Right lobe of liver (tissue), 6 donors: ENCODE measurements around the gene AP4M1. TPM values are rescaled to one million over a fixed set of nuclear protein-coding genes. Genes with fewer than 3 reads are reported as not detected.
A peak's percentile ranks its signal among the peaks of the same experiment; 100 is the strongest.

Source experiments
- ATAC-seq, 4 donors: fragments of 200-7000 bp; cut with Tn5 transposase; one replicate each; pipeline ENCODE4 v1.9.1; 2020; ENCODE audit warnings: mild to moderate bottlenecking in 4 of 4, moderate library complexity in 4 of 4
- DNase-seq, 3 donors: peaks; one replicate each; pipeline ENCODE4 v3.0.0-alpha.2; 2020
- H3K27ac ChIP-seq, 3 donors: fragments of 200-600 bp; one replicate each; pipeline ENCODE4 v1.8.0; 2022
- H3K27me3 ChIP-seq, 2 donors: fragments of 200-600 bp; one replicate each; pipeline ENCODE4 v1.8.0; 2022
- H3K36me3 ChIP-seq, 4 donors: fragments of 200-600 bp; sonication (generic) in 1 of 4; one replicate each; pipeline versions ENCODE4 v1.5.1 to v1.8.0; 2017 to 2022; ENCODE audit warnings: control low read depth in 1 of 4
- H3K4me1 ChIP-seq, 4 donors: fragments of 200-600 bp; sonication (generic) in 1 of 4; one replicate each; pipeline versions ENCODE4 v1.5.1 to v1.8.0; 2017 to 2022; ENCODE audit warnings: control low read depth in 1 of 4
- H3K4me3 ChIP-seq, 3 donors: fragments of 200-600 bp; one replicate each; pipeline ENCODE4 v1.8.0; 2022
- H3K9me3 ChIP-seq, 4 donors: fragments of 200-600 bp; sonication (generic) in 1 of 4; one replicate each; pipeline versions ENCODE4 v1.5.1 to v1.8.0; 2017 to 2022; ENCODE audit warnings: control low read depth in 1 of 4
- POLR2A ChIP-seq: fragments of 450-650 bp; IDR thresholded peaks from one replicate; pipeline ENCODE4 v1.6.1; 2017; ENCODE audit warnings: antibody characterized with exemption, mild to moderate bottlenecking
- WGBS: methylation state at CpG from one replicate; pipeline ENCODE4 v1.1.6; 2018; ENCODE audit warnings: low coverage, low lambda C conversion rate; ENCODE audit not compliant: insufficient coverage; ENCODE audit errors: missing lambda C conversion rate; 5-methylcytosine and 5-hydroxymethylcytosine counted together
- intact Hi-C, 2 donors: fragments of 100-400 bp; cut with DNase I; formaldehyde crosslinking; loops; one replicate each; pipeline versions ENCODE4 v1.11.2 to v1.14.1; 2022
- microRNA counts: library from miRNA; unstranded; fragments of <30 nt; microRNA quantifications from one replicate; lab custom pipeline; 2016
- microRNA-seq, 2 donors: library from miRNA; unstranded; fragments of <30 nt; microRNA quantifications; one replicate each; pipeline ENCODE4, GENCODE V29; 2019 to 2020
- small RNA-seq, 2 experiments: library from RNA; depleted of rRNA; stranded (forward); fragments of <200 nt; gene quantifications; one replicate each; pipeline ENCODE3, GENCODE V24; 2016
- total RNA-seq, 6 experiments: library from RNA; depleted of rRNA in 2 of 6; stranded (reverse); fragments of >200 nt in 2 of 6; fragmentation: NEBNext Ultra II Directional in 3 of 6; extraction: Animal tissue kit (Norgen Biotek cat#: 25700) in 3 of 6; gene quantifications; one replicate each; pipeline versions ENCODE4 v1.1.0 to v1.2.4, GENCODE V29; 2016 to 2023
- TF ChIP-seq, protein P1 (sequence below), 4 donors: fragments of 200-600 bp in 3 of 4; fragments of 450-650 bp in 1 of 4; IDR thresholded peaks; one replicate each; pipeline versions ENCODE4 v1.5.1 to v1.8.0; 2016 to 2022; ENCODE audit warnings: antibody characterized with exemption in 4 of 4, mild to moderate bottlenecking in 2 of 4
- donor health status: DM: no; HTN: yes; CAD: no.
- donor health status: DM: no; HTN: no; CAD: no.
- donor health status: DM: no; HTN: no; CAD: no.
- donor health status: DM: no; HTN: yes; CAD: no.
- donor health status: DM: no; HTN: yes; CAD: no.

AP4M1 gene
- total RNA-seq, 6 experiments from 2014 or later: 2.7 to 7.3 (median 4.3) TPM

DNA sequence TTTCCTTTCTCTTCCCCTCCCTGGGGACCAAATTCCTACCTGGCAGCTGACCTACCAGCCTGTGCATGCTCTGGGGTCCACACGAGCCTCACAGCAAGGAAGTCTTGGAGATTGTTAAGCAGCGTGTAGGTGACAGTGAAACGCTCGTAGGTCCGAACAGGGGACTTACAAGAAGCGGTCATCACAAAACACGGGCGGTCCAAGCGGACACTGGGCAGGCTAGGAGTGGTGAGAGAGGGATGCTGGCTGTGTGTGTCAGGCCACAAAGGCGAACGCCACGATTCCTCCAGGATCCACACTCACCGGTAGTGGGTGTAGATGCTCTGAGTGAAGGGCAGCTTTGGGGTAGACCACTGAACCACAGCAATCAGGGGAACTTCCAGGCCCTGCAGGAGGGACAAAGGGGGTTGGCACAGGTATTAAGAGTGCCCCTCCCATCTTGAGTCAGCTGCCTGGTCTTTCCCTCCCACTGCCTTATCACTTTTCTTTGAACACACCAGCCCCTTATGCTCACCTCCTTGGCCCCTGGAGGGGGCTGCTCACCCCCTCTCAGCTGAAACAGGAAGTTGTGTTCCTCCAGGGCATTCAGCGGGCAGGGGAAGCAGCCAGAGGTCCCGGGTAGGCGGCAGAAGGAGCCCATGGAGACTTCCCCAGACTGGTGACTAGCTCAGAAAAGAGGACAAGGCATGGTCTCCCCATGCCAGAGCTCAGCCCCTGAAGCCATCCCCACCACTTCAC, 55.1 kb downstream of the AP4M1 start:
- peaks cover 0 to 13% (median 0%) of the 10 kb centered on the region in 4 donors for H3K4me1 ChIP-seq
- no peak for DNase-seq
- H3K9me3 ChIP-seq: no peaks in the 10 kb centered on the region
- intact Hi-C loops: no loop called here
- no peaks in the 10 kb centered on the region for H3K27me3 ChIP-seq
- WGBS: 83% methylated on average over 13 of the region's 16 CpGs
- TF ChIP-seq, protein P1, sequence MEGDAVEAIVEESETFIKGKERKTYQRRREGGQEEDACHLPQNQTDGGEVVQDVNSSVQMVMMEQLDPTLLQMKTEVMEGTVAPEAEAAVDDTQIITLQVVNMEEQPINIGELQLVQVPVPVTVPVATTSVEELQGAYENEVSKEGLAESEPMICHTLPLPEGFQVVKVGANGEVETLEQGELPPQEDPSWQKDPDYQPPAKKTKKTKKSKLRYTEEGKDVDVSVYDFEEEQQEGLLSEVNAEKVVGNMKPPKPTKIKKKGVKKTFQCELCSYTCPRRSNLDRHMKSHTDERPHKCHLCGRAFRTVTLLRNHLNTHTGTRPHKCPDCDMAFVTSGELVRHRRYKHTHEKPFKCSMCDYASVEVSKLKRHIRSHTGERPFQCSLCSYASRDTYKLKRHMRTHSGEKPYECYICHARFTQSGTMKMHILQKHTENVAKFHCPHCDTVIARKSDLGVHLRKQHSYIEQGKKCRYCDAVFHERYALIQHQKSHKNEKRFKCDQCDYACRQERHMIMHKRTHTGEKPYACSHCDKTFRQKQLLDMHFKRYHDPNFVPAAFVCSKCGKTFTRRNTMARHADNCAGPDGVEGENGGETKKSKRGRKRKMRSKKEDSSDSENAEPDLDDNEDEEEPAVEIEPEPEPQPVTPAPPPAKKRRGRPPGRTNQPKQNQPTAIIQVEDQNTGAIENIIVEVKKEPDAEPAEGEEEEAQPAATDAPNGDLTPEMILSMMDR (IDR thresholded peaks at IDR 0.05): no peak
- no peak for TF ChIP-seq POLR2A
- no peak overlapping the region for H3K4me3 ChIP-seq
- no peak overlapping the region for H3K27ac ChIP-seq
- no peak for ATAC-seq
- peaks cover 0 to 18% (median 4%) of the 10 kb centered on the region in 4 donors for H3K36me3 ChIP-seq

- Histone ChIP-seq H3K4me3 (peak overlapping the region in 1 of 3 donors; percentile 97), H3K4me1 (peaks cover 0 to 13% (median 0%) of the 10 kb centered on the region in 4 donors)
Observed at GRCh38 chr7:100157069-100157333, 55.6 kb downstream of the AP4M1 start.

GRCh38 chr7:100157334-100158228, 56.1 kb downstream of the AP4M1 start:
- peak overlapping the region; percentile 96 to 97 (median 97) for H3K4me3 ChIP-seq
- 30% methylated on average over 13 of the region's 32 CpGs for WGBS
- ATAC-seq (peak; percentile 59 to 88 (median 68)), DNase-seq (peak in 2 of 3 donors; percentile 67 to 70)
- H3K9me3 ChIP-seq: no peaks in the 10 kb centered on the region
- TF ChIP-seq POLR2A: no peak
- TF ChIP-seq, protein P1 (IDR thresholded peaks at IDR 0.05): no peak
- H3K4me1 ChIP-seq: peaks cover 0 to 13% (median 0%) of the 10 kb centered on the region in 4 donors
- H3K27me3 ChIP-seq: no peaks in the 10 kb centered on the region
- peak overlapping the region; percentile 60 to 78 (median 70) for H3K27ac ChIP-seq
- H3K36me3 ChIP-seq: peaks cover 0 to 18% (median 4%) of the 10 kb centered on the region in 4 donors
- intact Hi-C loops: no loop called here

More at GRCh38 chr7:100157069-100157333, 55.6 kb downstream of the AP4M1 start:
- peaks cover 0 to 18% (median 4%) of the 10 kb centered on the region in 4 donors for H3K36me3 ChIP-seq
- DNase-seq (no peak), ATAC-seq (no peak)
- no peak overlapping the region for H3K27ac ChIP-seq
- H3K9me3 ChIP-seq: no peaks in the 10 kb centered on the region
- WGBS: 57% methylated on average over 1 of the region's 5 CpGs
- no peaks in the 10 kb centered on the region for H3K27me3 ChIP-seq
- intact Hi-C loops: no loop called here
- TF ChIP-seq POLR2A: no peak
- TF ChIP-seq, protein P1 (IDR thresholded peaks at IDR 0.05): no peak

MicroRNA genes within 50 kb of the gene (microRNA counts, 767-probe panel; counts per million panel counts)
- 237 counts per million for microRNA hsa-miR-106b-5p (lab: Ali Mortazavi, UCI)
- 11,671 counts per million, percentile 69 among the panel's probes with 10 or more counts for microRNA hsa-miR-25-3p (lab: Ali Mortazavi, UCI)
- 10,907 counts per million, percentile 62 among the panel's probes with 10 or more counts for microRNA hsa-miR-93-5p (lab: Ali Mortazavi, UCI)

Small RNAs within 50 kb of the gene (microRNA-seq; reads per million reads assigned to microRNA genes)
- gene MIR106B (1,437 to 1,735 reads per million in 2 donors), gene MIR25 (324 to 367 reads per million in 2 donors), gene MIR4658 (0 reads per million in 2 donors), gene MIR93 (2,572 to 2,897 reads per million in 2 donors)

Small RNAs within 50 kb of the gene (small RNA-seq; reads per million reads assigned to genes)
- gene MIR106B: 37.4 to 50.3 reads per million in 2 experiments
- 1,113 to 1,627 reads per million in 2 experiments for gene MIR25
- 83.9 to 121 reads per million in 2 experiments for gene MIR93

Other genes starting within 250 kb of the AP4M1 start
- gene OR2AE1, start 224.6 kb upstream of the AP4M1 start, total RNA-seq: not detected
- 10 to 100 TPM; 13.3 to 22.6 (median 16.3) TPM for gene TRIM4, start 182.1 kb upstream of the AP4M1 start, total RNA-seq
- gene GJC3, start 172.0 kb upstream of the AP4M1 start, total RNA-seq: under 1 TPM; 0.17 to 0.86 (median 0.44) TPM
- gene AZGP1, start 125.6 kb upstream of the AP4M1 start, total RNA-seq: 1,000 to 10,000 TPM in 4 of 6 experiments, 100 to 1,000 TPM in 2; 762 to 2,105 (median 1,328) TPM
- gene ZKSCAN1, start 86.0 kb upstream of the AP4M1 start, total RNA-seq: 100 to 1,000 TPM in 2 of 6 experiments, 10 to 100 TPM in 4; 24.5 to 147 (median 80.1) TPM
- 1 to 10 TPM; 4.3 to 8.1 (median 5.7) TPM for gene ZSCAN21, start 51.9 kb upstream of the AP4M1 start, total RNA-seq
- gene ZNF3, start 19.9 kb upstream of the AP4M1 start, total RNA-seq: 10 to 100 TPM in 5 of 6 experiments, 1 to 10 TPM in 1; 9.7 to 18.8 (median 14.0) TPM
- gene COPS6, start 12.7 kb upstream of the AP4M1 start, total RNA-seq: 10 to 100 TPM; 28.3 to 49.7 (median 42.7) TPM
- gene MCM7, start 246 bp upstream of the AP4M1 start, total RNA-seq: 10 to 100 TPM; 12.6 to 25.9 (median 20.8) TPM
- 10 to 100 TPM; 11.1 to 27.2 (median 15.8) TPM for gene TAF6, start 17.7 kb downstream of the AP4M1 start, total RNA-seq
- gene CNPY4, start 18.0 kb downstream of the AP4M1 start, total RNA-seq: 1 to 10 TPM; 2.9 to 4.9 (median 3.9) TPM
- gene MBLAC1, start 25.3 kb downstream of the AP4M1 start, total RNA-seq: 1 to 10 TPM in 3 of 6 experiments, under 1 TPM in 3; 0.35 to 2.7 (median 1.1) TPM
- gene LAMTOR4, start 47.3 kb downstream of the AP4M1 start, total RNA-seq: 10 to 100 TPM; 35.8 to 66.6 (median 44.9) TPM
- gene TRAPPC14, start 57.1 kb downstream of the AP4M1 start, total RNA-seq: 10 to 100 TPM in 4 of 6 experiments, 1 to 10 TPM in 2; 8.2 to 14.6 (median 10.3) TPM
- gene GAL3ST4, start 67.0 kb downstream of the AP4M1 start, total RNA-seq: 1 to 10 TPM in 1 of 6 experiments, under 1 TPM in 4, not detected in 1; 0.12 to 1.1 (median 0.56) TPM
- gene GPC2, start 75.7 kb downstream of the AP4M1 start, total RNA-seq: under 1 TPM in 2 of 6 experiments, not detected in 4; 0.35 to 0.40 TPM
- gene STAG3, start 76.3 kb downstream of the AP4M1 start, total RNA-seq: 1 to 10 TPM in 4 of 6 experiments, under 1 TPM in 2; 0.81 to 5.9 (median 4.4) TPM
- gene PVRIG, start 118.3 kb downstream of the AP4M1 start, total RNA-seq: under 1 TPM in 3 of 6 experiments, not detected in 3; 0.17 to 0.89 (median 0.37) TPM
- not detected for gene SPDYE3, start 206.1 kb downstream of the AP4M1 start, total RNA-seq